K562 (cell line): Measurements from ENCODE around the gene RFWD3. TPM values are rescaled to one million over a fixed set of nuclear protein-coding genes. Genes with fewer than 3 reads are reported as not detected.

Experiments
- GTF2A2 ChIP-seq: IDR thresholded peaks from 2 replicates; pipeline ENCODE4 v1.6.1; 2016; ENCODE audit warnings: mild to moderate bottlenecking, missing genetic modification characterization, missing compliant biosample characterization
- MTA3 ChIP-seq: fragments of 450-650 bp; formaldehyde crosslinking; IDR thresholded peaks from 2 replicates; pipeline ENCODE4 v1.6.1; 2017; ENCODE audit warnings: mild to moderate bottlenecking, borderline replicate concordance
- NR4A1 ChIP-seq, 2 experiments: fragments of 250-450 bp in 1 of 2; fragments of 450-650 bp in 1 of 2; sonication (Bioruptor Pico) in 1 of 2; IDR thresholded peaks; 2 replicates each; pipeline versions ENCODE4 v1.4.0 to v1.6.1; 2016 to 2020; ENCODE audit warnings: mild to moderate bottlenecking in 2 of 2, missing compliant biosample characterization in 1 of 2, missing genetic modification characterization in 1 of 2, moderate library complexity in 1 of 2
- POLR2A ChIP-seq: fragments of 450-650 bp; conservative IDR thresholded peaks from 2 replicates; pipeline ENCODE4 v1.6.1; 2016
- POLR2B ChIP-seq: fragments of 450-650 bp; IDR thresholded peaks from 2 replicates; pipeline ENCODE4 v1.6.1; 2018; ENCODE audit warnings: low read depth; ENCODE audit not compliant: partially characterized antibody
- ZBTB1 ChIP-seq: sonication (generic); formaldehyde crosslinking; IDR thresholded peaks from 2 replicates; pipeline ENCODE4 v1.8.1; 2023; ENCODE audit warnings: missing genetic modification reagents, low read depth, mild to moderate bottlenecking, borderline replicate concordance
- ZNF311 ChIP-seq: fragments of 250-450 bp; sonication (Bioruptor Pico); IDR thresholded peaks from 2 replicates; pipeline ENCODE4 v1.4.0; 2020; ENCODE audit warnings: mild to moderate bottlenecking, moderate library complexity
- ZSCAN32 ChIP-seq: fragments of 450-650 bp; formaldehyde crosslinking; IDR thresholded peaks from 2 replicates; pipeline ENCODE4 v1.4.0; 2020; ENCODE audit warnings: mild to moderate bottlenecking, moderate library complexity
- polyA plus RNA-seq, 8 experiments: library from polyadenylated mRNA; depleted of rRNA in 4 of 8; stranded (reverse) in 5 of 8; unstranded in 3 of 8; fragments of >200 nt; fragmentation: Nextera tagmentation in 2 of 8; fragmentation: Illumina TruSeq in 1 of 8; extraction: Ambion mirVana in 2 of 8; extraction: Trizol in 1 of 8; gene quantifications; 2 replicates each; pipeline versions ENCODE4 v1.2.1 to v1.2.3, GENCODE V29; 2011 to 2014; ENCODE audit warnings: inconsistent platforms in 1 of 8, missing spikeins in 1 of 8
- total RNA-seq, 7 experiments: library from RNA; depleted of rRNA in 6 of 7; stranded (reverse); fragments of >200 nt in 6 of 7; fragmentation: Illumina TruSeq in 2 of 7; extraction: Trizol in 2 of 7; gene quantifications; 2 replicates each; pipeline versions ENCODE4 v1.2.1 to v1.2.3, GENCODE V29; 2011 to 2021; ENCODE audit warnings: low replicate concordance in 1 of 7
- TF ChIP-seq, protein P1 (sequence below): sonication (generic); formaldehyde crosslinking; IDR thresholded peaks from 2 replicates; pipeline ENCODE4 v1.8.0; 2022; ENCODE audit warnings: missing genetic modification reagents, mild to moderate bottlenecking, moderate library complexity, borderline replicate concordance
- TF ChIP-seq, protein P2 (sequence below): fragments of 250-450 bp; sonication (Bioruptor Pico); IDR thresholded peaks from 2 replicates; pipeline ENCODE4 v1.5.0; 2020; ENCODE audit warnings: mild to moderate bottlenecking
- TF ChIP-seq, protein P3 (sequence below): fragments of 450-650 bp; IDR thresholded peaks from 2 replicates; pipeline ENCODE4 v1.6.1; 2017; ENCODE audit warnings: antibody characterized with exemption, mild to moderate bottlenecking

The RFWD3 gene
- total and polyA plus RNA-seq, 9 of the 15 experiments (the other 6 are each of a cell fraction or from before 2014, with no cell fraction given), result 20.8 to 121 (median 79.0) TPM

DNA sequence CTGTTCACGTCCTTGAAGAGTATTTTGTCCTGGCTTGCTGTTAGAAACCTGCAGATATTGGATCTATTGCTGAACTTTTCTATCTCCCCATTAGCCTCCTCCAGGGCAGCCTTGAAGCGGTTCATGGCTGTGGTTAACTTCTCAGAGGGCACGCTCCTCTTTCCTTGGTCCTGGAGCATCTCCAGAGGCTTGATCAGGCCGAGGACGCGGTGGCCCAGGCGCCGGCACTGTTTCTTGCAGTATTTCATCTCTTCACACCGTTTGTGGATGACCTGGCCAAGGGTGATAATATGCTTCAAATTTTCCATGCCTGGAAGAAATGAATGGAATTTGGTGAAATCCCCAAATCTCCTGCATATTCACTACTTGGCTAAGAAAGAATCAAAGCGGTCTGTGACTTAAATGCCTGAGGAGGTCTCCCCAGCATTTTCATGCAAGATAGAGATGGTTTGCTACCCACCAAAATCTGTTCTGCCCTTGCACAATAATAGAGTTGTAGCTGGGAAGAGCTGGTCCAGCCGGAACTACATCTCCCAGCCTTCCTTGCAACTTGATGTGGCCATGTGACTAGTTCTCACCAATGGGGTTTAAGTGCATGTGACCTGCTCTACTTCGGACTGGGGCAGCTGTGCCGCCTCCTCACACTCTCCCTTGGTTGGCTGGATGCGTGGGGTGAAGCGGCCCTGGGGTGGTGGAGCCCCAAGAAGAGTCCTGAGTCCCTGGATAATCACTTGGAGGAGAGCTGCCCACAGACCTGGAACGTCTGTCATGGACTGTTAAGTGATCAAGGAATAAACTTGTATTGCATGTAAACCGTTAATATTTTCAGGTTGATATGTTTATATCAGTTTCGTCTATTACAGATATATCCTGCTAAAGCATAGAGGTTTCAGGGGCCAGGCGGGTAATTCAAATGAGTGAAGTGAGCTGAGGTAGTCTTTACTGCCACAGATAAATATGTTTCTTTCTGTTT lies 29.1 kb upstream of the RFWD3 start (continued):
- TF ChIP-seq, protein P1, sequence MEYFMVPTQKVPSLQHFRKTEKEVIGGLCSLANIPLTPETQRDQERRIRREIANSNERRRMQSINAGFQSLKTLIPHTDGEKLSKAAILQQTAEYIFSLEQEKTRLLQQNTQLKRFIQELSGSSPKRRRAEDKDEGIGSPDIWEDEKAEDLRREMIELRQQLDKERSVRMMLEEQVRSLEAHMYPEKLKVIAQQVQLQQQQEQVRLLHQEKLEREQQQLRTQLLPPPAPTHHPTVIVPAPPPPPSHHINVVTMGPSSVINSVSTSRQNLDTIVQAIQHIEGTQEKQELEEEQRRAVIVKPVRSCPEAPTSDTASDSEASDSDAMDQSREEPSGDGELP (CRISPR knock-in tag), result peak; percentile 92; the same call in 1 of the 2 replicates
- TF ChIP-seq ZNF311, result no peak
- peak; percentile 53 for TF ChIP-seq POLR2B
- TF ChIP-seq, protein P2, sequence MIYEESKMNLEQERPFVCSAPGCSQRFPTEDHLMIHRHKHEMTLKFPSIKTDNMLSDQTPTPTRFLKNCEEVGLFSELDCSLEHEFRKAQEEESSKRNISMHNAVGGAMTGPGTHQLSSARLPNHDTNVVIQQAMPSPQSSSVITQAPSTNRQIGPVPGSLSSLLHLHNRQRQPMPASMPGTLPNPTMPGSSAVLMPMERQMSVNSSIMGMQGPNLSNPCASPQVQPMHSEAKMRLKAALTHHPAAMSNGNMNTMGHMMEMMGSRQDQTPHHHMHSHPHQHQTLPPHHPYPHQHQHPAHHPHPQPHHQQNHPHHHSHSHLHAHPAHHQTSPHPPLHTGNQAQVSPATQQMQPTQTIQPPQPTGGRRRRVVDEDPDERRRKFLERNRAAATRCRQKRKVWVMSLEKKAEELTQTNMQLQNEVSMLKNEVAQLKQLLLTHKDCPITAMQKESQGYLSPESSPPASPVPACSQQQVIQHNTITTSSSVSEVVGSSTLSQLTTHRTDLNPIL, result no peak
- no peak for TF ChIP-seq NR4A1 (CRISPR knock-in tag; IDR thresholded peaks at IDR 0.05)
- TF ChIP-seq NR4A1 (tag; IDR thresholded peaks at IDR 0.05), result 0 out of 2 replicates have a peak, but pooled peaks have one; percentile 31
- peak; percentile 78 for TF ChIP-seq POLR2A
- TF ChIP-seq, protein P3, sequence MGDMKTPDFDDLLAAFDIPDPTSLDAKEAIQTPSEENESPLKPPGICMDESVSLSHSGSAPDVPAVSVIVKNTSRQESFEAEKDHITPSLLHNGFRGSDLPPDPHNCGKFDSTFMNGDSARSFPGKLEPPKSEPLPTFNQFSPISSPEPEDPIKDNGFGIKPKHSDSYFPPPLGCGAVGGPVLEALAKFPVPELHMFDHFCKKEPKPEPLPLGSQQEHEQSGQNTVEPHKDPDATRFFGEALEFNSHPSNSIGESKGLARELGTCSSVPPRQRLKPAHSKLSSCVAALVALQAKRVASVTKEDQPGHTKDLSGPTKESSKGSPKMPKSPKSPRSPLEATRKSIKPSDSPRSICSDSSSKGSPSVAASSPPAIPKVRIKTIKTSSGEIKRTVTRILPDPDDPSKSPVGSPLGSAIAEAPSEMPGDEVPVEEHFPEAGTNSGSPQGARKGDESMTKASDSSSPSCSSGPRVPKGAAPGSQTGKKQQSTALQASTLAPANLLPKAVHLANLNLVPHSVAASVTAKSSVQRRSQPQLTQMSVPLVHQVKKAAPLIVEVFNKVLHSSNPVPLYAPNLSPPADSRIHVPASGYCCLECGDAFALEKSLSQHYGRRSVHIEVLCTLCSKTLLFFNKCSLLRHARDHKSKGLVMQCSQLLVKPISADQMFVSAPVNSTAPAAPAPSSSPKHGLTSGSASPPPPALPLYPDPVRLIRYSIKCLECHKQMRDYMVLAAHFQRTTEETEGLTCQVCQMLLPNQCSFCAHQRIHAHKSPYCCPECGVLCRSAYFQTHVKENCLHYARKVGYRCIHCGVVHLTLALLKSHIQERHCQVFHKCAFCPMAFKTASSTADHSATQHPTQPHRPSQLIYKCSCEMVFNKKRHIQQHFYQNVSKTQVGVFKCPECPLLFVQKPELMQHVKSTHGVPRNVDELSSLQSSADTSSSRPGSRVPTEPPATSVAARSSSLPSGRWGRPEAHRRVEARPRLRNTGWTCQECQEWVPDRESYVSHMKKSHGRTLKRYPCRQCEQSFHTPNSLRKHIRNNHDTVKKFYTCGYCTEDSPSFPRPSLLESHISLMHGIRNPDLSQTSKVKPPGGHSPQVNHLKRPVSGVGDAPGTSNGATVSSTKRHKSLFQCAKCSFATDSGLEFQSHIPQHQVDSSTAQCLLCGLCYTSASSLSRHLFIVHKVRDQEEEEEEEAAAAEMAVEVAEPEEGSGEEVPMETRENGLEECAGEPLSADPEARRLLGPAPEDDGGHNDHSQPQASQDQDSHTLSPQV, result 0 out of 2 replicates have a peak, but pooled peaks have one; percentile 19
- TF ChIP-seq GTF2A2 (tag), result no peak
- no peak for TF ChIP-seq ZBTB1
- TF ChIP-seq ZSCAN32 (CRISPR knock-in tag), result no peak
- TF ChIP-seq MTA3, result peak; percentile 80; the same call in 1 of the 2 replicates
